Measurements from ENCODE around the gene CUL9.

CUL9 gene

DNA sequence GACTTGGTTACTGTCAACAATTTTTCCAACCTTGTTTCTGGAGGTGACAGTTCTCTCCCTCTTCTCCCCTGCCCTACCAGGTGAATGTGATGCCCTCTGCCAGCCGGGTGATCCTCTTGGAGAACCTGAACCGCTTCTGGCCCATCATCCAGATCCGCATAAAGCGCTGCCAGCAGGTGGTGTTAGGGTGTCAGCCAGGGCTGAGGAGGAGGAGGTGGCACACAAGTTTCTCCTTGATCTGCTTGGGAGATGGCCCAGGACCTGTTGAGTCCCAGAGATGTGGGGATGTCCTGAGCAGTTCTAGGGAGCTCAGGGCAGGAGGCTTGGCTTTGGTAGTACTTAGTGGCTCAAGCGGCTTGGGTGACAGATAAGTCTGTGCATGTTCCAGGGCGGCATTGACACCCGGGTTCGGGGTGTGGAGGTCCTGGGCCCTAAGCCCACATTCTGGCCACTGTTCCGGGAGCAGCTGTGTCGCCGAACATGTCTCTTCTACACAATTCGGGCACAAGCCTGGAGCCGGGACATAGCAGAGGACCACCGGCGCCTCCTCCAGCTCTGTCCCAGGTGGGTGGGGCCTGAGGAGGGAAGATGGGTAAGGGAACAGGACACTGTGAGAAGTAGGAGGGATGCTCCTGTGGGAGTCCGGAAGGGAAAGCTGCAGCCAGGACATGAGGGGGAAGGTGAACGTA, 21.2 kb downstream of the CUL9 start:
- DNase-seq (ENCODE audit: low read depth) = no peak
- in situ Hi-C loops (cut with HindIII; ENCODE audit: low sequenced_read_pairs) = no loop called here
- no peak overlapping the region for H3K4me3 ChIP-seq (ENCODE audit: low read depth, low read length)
- TF ChIP-seq, protein P1, sequence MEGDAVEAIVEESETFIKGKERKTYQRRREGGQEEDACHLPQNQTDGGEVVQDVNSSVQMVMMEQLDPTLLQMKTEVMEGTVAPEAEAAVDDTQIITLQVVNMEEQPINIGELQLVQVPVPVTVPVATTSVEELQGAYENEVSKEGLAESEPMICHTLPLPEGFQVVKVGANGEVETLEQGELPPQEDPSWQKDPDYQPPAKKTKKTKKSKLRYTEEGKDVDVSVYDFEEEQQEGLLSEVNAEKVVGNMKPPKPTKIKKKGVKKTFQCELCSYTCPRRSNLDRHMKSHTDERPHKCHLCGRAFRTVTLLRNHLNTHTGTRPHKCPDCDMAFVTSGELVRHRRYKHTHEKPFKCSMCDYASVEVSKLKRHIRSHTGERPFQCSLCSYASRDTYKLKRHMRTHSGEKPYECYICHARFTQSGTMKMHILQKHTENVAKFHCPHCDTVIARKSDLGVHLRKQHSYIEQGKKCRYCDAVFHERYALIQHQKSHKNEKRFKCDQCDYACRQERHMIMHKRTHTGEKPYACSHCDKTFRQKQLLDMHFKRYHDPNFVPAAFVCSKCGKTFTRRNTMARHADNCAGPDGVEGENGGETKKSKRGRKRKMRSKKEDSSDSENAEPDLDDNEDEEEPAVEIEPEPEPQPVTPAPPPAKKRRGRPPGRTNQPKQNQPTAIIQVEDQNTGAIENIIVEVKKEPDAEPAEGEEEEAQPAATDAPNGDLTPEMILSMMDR (IDR thresholded peaks at IDR 0.05; ENCODE audit: low read depth, low read length, missing control alignments) = no peak

DNA sequence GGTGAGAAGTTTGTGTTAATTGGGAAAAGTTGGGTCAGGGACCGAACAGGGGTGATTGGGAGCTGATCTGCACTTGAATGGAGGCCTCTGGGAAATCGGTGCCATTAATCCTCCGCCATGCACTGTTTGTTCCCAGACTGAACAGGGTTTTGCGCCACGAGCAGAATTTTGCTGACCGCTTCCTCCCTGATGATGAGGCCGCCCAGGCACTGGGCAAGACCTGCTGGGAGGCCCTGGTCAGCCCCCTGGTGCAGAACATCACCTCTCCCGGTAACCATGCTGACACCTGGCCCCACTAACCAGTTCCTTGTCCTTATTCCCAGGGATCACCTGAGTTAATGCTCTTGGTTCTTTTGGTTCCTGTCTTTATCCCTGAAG, 21.7 kb downstream of the CUL9 start:
- H3K4me3 ChIP-seq (ENCODE audit: low read depth, low read length) = no peak overlapping the region
- TF ChIP-seq, protein P1 (IDR thresholded peaks at IDR 0.05; ENCODE audit: low read depth, low read length, missing control alignments) = no peak
- in situ Hi-C loops (cut with HindIII; ENCODE audit: low sequenced_read_pairs) = no loop called here
- DNase-seq (ENCODE audit: low read depth) = no peak

DNA sequence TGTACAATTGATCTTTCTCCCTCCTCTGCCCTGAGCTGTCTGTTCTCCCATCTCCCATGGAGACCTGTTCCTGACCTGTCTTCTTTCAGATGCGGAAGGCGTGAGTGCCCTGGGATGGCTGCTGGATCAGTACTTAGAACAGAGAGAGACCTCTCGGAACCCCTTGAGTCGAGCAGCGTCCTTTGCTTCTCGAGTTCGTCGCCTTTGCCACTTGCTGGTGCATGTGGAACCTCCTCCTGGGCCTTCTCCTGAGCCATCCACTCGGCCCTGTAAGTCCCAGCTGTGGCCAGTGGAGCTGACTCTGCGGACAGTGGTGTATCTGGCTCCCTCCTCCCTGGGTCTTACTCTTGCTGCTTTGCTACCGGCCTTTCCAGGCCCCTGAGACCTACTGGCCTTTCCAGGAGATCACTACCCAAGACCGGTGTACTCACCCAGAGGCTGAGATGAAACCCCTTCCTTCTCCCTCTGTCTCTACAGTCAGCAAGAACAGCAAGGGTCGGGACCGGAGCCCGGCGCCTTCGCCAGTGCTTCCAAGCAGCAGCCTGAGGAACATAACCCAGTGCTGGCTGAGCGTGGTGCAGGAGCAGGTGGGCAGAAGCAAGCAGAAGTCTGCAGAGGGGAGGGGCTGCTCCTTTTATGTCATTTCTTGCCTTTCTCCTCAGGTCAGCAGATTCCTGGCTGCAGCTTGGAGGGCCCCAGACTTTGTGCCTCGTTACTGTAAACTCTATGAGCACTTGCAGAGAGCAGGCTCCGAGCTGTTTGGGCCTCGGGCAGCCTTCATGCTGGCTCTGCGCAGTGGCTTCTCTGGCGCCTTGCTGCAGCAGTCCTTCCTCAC, 22.5 kb downstream of the CUL9 start:
- DNase-seq (ENCODE audit: low read depth) = no peak
- TF ChIP-seq, protein P1 (IDR thresholded peaks at IDR 0.05; ENCODE audit: low read depth, low read length, missing control alignments) = no peak
- no peak overlapping the region for H3K4me3 ChIP-seq (ENCODE audit: low read depth, low read length)
- in situ Hi-C loops (cut with HindIII; ENCODE audit: low sequenced_read_pairs) = no loop called here

DNA sequence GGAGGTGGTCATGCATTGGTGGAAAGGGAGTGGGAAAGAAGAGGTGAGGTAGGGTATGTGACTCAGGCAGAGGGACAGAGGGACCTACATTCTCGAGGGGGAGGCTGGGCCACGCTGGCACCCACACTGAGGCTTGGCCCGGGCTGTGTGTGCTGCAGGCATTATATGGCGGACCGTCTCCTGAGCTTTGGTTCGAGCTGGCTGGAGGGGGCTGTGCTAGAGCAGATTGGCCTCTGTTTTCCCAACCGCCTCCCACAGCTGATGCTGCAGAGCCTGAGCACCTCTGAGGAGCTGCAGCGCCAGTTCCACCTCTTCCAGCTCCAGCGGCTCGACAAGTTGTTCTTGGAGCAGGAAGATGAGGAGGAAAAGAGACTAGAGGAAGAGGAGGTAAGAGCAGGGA, 23.9 kb downstream of the CUL9 start:
- no peak overlapping the region for H3K4me3 ChIP-seq (ENCODE audit: low read depth, low read length)
- DNase-seq (ENCODE audit: low read depth) = no peak
- TF ChIP-seq, protein P1 (IDR thresholded peaks at IDR 0.05; ENCODE audit: low read depth, low read length, missing control alignments) = no peak
- in situ Hi-C loops (cut with HindIII; ENCODE audit: low sequenced_read_pairs) = no loop called here

DNA sequence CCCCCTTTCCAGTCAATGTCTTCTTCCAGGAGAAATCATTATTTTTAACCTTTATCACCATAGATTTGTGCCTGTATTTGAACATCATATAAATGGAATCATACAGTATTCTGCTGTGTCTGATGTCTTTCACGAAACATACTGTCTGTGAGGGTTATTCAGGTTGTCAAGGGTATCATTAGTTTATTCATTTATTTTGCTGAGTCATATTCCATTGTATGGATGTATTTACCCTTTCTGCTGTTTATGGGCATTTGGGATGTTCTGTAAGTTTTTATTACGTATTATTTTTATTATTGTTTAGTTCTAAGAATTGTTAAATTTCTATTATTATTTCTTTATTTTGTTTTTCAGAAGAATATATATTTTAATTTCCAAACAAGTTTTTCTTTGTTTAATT, 25.3 kb downstream of the CUL9 start:
- no peak overlapping the region for H3K4me3 ChIP-seq (ENCODE audit: low read depth, low read length)
- TF ChIP-seq, protein P1 (IDR thresholded peaks at IDR 0.05; ENCODE audit: low read depth, low read length, missing control alignments) = no peak
- in situ Hi-C loops (cut with HindIII; ENCODE audit: low sequenced_read_pairs) = no loop called here
- DNase-seq (ENCODE audit: low read depth) = no peak

DNA sequence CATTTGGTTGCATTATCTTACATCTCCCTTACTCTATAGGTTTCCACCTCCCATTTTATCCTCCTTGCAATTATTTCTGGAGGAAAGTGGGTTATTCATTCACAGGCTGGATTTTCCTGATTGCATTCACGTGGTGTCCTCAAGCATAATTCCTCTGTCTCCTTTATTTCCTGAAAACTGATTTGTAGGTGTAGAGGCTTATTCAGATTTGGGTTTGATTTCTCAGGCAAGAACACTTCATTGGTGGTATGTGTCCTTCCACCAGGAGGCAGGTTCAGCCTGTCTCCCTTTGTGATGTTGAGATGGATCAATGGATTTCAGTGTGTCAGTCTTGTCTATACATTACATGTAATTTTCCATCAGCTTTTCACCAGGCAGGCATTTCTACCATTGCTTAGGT, 30.0 kb downstream of the CUL9 start:
- DNase-seq (ENCODE audit: low read depth) = no peak
- TF ChIP-seq, protein P1 (IDR thresholded peaks at IDR 0.05; ENCODE audit: low read depth, low read length, missing control alignments) = no peak
- in situ Hi-C loops (cut with HindIII; ENCODE audit: low sequenced_read_pairs) = no loop called here
- no peak overlapping the region for H3K4me3 ChIP-seq (ENCODE audit: low read depth, low read length)
